Middle frontal gyrus (tissue), 1 donor: Measurements from ENCODE around the gene CAMK1D.
A peak's percentile ranks its signal among the peaks of the same experiment; 100 is the strongest.

Experiments
- DNase-seq: peaks from one replicate; pipeline ENCODE4 v3.0.0-alpha.2; 2015; ENCODE audit warnings: low spot score; ENCODE audit errors: extremely low spot score

CAMK1D gene

GRCh38 chr10:12617191-12618175 is 268.1 kb downstream of the CAMK1D start:
- no peak for DNase-seq

- DNase-seq: no peak
These were observed 272.7 kb downstream of the CAMK1D start for GRCh38 chr10:12622016-12622415.

- DNase-seq: no peak
These were observed 273.3 kb downstream of the CAMK1D start for GRCh38 chr10:12622691-12623090.

- no peak for DNase-seq
These were observed 276.2 kb downstream of the CAMK1D start for GRCh38 chr10:12625393-12626023.

GRCh38 chr10:12628153-12628552 is 278.8 kb downstream of the CAMK1D start:
- no peak for DNase-seq

GRCh38 chr10:12628964-12629766 is 279.8 kb downstream of the CAMK1D start:
- DNase-seq: no peak

GRCh38 chr10:12629767-12630165 is 280.4 kb downstream of the CAMK1D start:
- DNase-seq: no peak

- no peak for DNase-seq
These were observed 281.9 kb downstream of the CAMK1D start for GRCh38 chr10:12631216-12631615.

- DNase-seq: no peak
These were observed 282.6 kb downstream of the CAMK1D start for GRCh38 chr10:12631787-12632562.

GRCh38 chr10:12633776-12634620 is 284.7 kb downstream of the CAMK1D start:
- DNase-seq: no peak

GRCh38 chr10:12634621-12634931 is 285.2 kb downstream of the CAMK1D start:
- DNase-seq: no peak

GRCh38 chr10:12635127-12635541 is 285.8 kb downstream of the CAMK1D start:
- DNase-seq: no peak

GRCh38 chr10:12636571-12636970 is 287.2 kb downstream of the CAMK1D start:
- peak; percentile 53 for DNase-seq

- peak; percentile 14 for DNase-seq
These were observed 288.3 kb downstream of the CAMK1D start for GRCh38 chr10:12637649-12638048.

- no peak for DNase-seq
These were observed 288.8 kb downstream of the CAMK1D start for GRCh38 chr10:12638103-12638502.

- DNase-seq: no peak
These were observed 289.4 kb downstream of the CAMK1D start for GRCh38 chr10:12638781-12639180.

GRCh38 chr10:12639996-12640944 is 290.9 kb downstream of the CAMK1D start:
- DNase-seq: no peak

GRCh38 chr10:12642036-12642435 is 292.7 kb downstream of the CAMK1D start:
- no peak for DNase-seq

GRCh38 chr10:12643279-12643678 is 293.9 kb downstream of the CAMK1D start:
- no peak for DNase-seq
